HG03025 (cell line): ENCODE data around the gene ACD.

ENCODE experiments used
- ATAC-seq: cut with Tn5 transposase; IDR thresholded peaks from one replicate; pipeline ENCODE4 v1.9.1; 2021; ENCODE audit warnings: mild to moderate bottlenecking, moderate library complexity; ENCODE audit not compliant: unreplicated experiment, low FRiP score

The ACD gene

GRCh38 chr16:67676516-67676915 is 16.5 kb upstream of the ACD start:
- ATAC-seq = no peak

GRCh38 chr16:67675999-67676398 is 15.9 kb upstream of the ACD start:
- no peak for ATAC-seq

GRCh38 chr16:67675579-67675935 is 15.5 kb upstream of the ACD start:
- ATAC-seq = no peak

- no peak for ATAC-seq
Measured at GRCh38 chr16:67674851-67675578, 15.0 kb upstream of the ACD start.

- ATAC-seq = no peak
Measured at GRCh38 chr16:67673712-67674580, 13.9 kb upstream of the ACD start.

GRCh38 chr16:67672739-67673662 is 12.9 kb upstream of the ACD start:
- ATAC-seq = no peak

- ATAC-seq = no peak
Measured at GRCh38 chr16:67672306-67672705, 12.2 kb upstream of the ACD start.

- ATAC-seq = no peak
Measured at GRCh38 chr16:67669499-67670101, 9.5 kb upstream of the ACD start.

GRCh38 chr16:67668495-67669157 is 8.6 kb upstream of the ACD start:
- ATAC-seq = no peak

GRCh38 chr16:67667817-67668494 is 7.9 kb upstream of the ACD start:
- ATAC-seq = peak; percentile 39

GRCh38 chr16:67667453-67667816 is 7.4 kb upstream of the ACD start:
- no peak for ATAC-seq

- no peak for ATAC-seq
Measured at GRCh38 chr16:67666559-67667452, 6.7 kb upstream of the ACD start, which contains the start of the genes C16orf86 and ENKD1. Gene C16orf86, plus strand, starts transcription at chr16:67666814. Its CDS starts 157 bp downstream, at chr16:67666971. Gene ENKD1, minus strand, starts transcription at chr16:67666750. Its CDS starts 308 bp downstream, at chr16:67666442.

- no peak for ATAC-seq
Measured at GRCh38 chr16:67666032-67666551, 6.0 kb upstream of the ACD start.

GRCh38 chr16:67665598-67665997 is 5.5 kb upstream of the ACD start:
- ATAC-seq = no peak

- no peak for ATAC-seq
Measured at GRCh38 chr16:67664871-67665270, 4.8 kb upstream of the ACD start.

GRCh38 chr16:67664258-67664657 is 4.2 kb upstream of the ACD start:
- no peak for ATAC-seq

GRCh38 chr16:67663877-67664222 is 3.8 kb upstream of the ACD start:
- no peak for ATAC-seq
